Stimulated activated CD8-positive, alpha-beta memory T cell treated with anti-CD3 and anti-CD28 coated beads, Interleukin-4, amount 100 ng/mL, for 1 hour (primary cell): ENCODE results near the gene MAN1A1.

Experiments used
- DNase-seq, 2 donors: peaks; one replicate each; pipeline ENCODE4 v3.0.0-alpha.2; 2020; ENCODE audit warnings: low read depth in 2 of 2, low spot score in 1 of 2

Gene MAN1A1

GRCh38 chr6:119148825-119149525 lies 200.6 kb downstream of the MAN1A1 start:
- DNase-seq: no peak

DNA sequence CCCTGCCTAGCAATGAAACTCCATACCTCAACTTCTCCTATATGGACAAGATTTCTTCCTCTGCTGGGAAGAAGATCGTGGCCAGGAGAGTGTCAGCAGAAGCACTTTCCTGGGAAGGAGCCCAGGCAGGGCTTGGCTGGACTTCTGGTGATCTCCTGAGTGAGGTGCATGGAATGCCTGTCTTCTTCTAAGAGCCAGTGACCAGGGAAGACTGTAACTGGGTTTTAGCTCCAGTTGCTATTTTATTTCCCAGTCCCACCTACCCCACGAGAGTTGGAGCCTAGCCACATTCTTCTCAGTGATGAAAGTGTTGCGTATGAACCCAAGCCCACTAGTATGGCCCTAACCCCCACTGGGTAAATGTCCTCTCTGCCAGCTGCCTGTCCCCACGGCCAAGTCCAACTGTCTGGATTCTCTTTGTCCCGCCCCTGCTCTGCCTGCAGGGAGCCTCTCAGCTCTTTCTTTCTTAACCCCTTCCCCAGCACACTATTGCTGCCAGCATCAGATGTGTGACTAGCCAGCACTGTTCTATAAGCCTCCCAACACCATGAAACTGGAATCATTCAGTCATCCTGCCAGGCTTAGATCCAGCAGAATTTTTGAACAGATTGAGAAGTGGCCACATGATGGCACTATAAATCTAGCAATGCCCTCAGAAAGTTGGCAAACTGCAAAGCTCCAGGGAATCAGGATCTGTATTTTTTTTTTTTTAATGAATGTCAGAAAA lies 201.3 kb downstream of the MAN1A1 start:
- DNase-seq: no peak

- no peak for DNase-seq
These were observed 202.2 kb downstream of the MAN1A1 start for GRCh38 chr6:119147101-119148053.

GRCh38 chr6:119145111-119145510 lies 204.4 kb downstream of the MAN1A1 start:
- no peak for DNase-seq

GRCh38 chr6:119142637-119143036 lies 206.9 kb downstream of the MAN1A1 start:
- DNase-seq: no peak

DNA sequence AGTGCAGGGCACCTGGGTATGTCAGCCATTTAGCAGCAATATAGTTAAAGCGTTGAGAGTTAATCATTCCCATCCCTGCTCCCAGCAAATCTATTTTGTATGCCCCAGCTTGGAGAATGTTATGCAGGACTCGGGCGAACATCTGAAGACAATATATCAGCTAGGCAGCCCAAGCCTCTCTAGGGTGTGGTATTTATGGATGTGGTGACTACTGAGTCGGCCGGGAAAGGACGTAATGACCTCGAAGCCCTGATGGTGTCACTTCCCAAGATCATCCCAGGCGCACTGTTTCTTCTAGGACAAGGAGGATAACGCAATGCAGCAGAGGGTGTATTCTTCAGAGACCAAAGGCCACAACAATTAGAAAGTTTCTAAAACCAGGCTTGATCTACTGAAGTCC lies 207.5 kb downstream of the MAN1A1 start:
- DNase-seq: no peak

- DNase-seq: no peak
These were observed 209.1 kb downstream of the MAN1A1 start for GRCh38 chr6:119140196-119141140.

- no peak for DNase-seq
These were observed 210.5 kb downstream of the MAN1A1 start for GRCh38 chr6:119138906-119139541.

- no peak for DNase-seq
These were observed 212.1 kb downstream of the MAN1A1 start for GRCh38 chr6:119137194-119138072.

DNA sequence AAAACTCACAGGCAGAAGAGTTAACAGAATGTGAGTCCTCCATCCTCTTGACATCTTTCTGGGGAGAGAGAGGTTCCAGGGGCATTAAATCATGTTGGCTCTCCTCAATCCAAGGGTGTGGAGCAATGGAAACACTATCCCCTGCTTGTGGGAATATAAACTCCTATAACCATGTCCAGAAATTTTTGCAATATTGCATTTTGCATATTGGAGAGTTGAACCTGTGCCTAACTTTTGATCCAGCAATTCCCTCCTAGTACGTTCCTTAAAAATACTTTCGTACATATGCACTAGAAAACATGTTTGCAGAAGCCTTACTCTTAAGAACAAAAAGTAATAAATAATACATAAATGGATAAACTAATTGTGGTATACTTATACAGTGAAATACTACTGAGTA lies 214.8 kb downstream of the MAN1A1 start:
- no peak for DNase-seq

GRCh38 chr6:119133400-119133799 lies 216.2 kb downstream of the MAN1A1 start:
- no peak for DNase-seq

GRCh38 chr6:119132261-119132981 lies 217.1 kb downstream of the MAN1A1 start:
- no peak for DNase-seq

GRCh38 chr6:119129968-119130484 lies 219.5 kb downstream of the MAN1A1 start:
- DNase-seq: no peak

DNA sequence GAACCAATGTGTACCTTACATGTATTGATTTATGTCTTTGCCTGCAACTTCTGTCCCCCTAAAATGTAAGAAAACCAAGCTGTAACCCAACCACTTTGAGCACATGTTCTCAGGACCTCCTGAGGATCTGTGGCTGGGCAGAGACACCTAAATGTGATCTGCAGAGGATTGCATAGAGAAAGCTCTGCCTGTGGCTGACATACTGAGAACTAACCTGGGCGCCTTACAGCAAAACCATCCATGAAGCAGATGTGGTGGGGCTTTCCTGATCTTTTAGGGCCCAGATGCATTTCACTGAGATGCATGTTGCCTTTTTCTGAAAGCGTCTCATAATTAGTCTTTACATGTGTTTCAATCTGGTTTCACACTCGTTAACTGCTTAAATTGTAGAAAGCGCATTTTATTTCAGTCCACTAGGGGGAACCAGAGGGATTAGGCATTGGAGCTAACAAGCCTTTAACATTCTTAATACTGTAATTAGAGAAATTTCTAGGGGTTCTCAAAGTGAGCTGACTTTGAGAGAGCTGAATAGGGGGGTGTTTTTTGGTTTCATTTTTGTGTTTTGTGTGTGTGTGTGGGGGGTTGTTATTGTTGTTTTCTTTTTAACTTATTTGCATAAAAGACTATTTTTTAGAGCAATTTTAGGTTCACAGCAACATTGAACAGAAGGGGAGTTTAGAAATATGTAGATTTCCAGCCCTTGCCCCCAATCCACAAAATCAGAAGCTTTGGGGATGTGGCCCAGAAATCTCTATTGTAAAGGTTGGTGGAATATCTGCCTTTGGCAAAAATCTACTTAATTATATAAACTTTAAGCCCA lies 220.2 kb downstream of the MAN1A1 start:
- no peak for DNase-seq

DNA sequence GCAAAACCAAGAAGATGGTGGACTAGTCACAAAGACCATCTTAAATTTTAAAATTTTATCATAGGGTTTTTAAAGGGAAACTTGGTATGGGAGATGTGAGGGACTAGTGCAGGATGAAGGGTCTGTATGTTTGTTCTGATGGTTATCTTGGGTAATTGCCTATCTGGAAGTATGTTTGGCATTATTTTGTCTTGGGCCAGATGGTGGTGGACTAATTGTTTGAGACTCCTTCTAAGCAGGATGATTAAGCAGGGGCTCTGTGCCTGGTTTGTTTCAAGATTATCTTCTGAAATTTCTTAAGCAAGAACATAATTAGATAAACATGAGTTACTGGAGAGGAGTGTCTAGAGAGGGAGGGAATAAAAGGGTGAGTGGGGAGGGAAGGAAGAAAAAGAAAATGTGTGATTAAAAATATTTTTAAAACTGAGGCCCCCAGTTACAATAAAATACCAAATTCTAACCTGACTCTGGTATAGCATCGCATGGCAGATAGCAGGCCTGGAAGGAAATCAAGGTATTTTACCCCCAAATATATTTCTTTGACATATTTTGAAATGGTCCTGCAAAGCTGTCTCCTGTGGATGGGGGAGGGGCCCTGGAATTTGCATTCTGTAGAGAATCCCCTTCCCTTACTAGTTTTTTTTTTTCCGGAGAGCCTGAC lies 221.2 kb downstream of the MAN1A1 start:
- no peak for DNase-seq

DNA sequence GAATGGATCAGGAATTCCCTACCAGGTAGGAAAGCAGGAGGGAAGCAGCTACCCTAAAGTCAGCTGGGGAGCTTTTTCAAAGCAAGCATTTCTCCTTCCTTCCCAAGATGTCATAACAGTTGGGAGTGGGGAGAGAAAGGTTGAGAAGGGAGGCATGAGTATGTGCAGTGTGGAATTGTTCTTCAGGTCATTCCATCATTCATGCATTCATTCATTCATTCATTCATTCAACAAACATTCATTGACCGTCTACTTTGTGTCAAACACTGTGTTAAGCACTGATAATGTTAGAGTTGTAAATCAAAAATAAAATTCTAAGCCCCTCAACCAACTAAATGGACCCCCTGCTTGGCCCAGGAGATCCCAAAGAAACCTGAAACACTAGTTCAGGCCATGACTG lies 221.9 kb downstream of the MAN1A1 start:
- DNase-seq: no peak
